Mammary epithelial cell (primary cell): ENCODE results near the gene ADGRF1.

ENCODE experiments used
- EZH2 ChIP-seq: IDR thresholded peaks from 2 replicates; pipeline ENCODE4 v1.6.1; 2012; ENCODE audit warnings: low read length, inconsistent platforms, borderline replicate concordance
- TF ChIP-seq, protein P1 (sequence below), 2 donors: IDR thresholded peaks in 1 of 2; conservative IDR thresholded peaks in 1 of 2; 2 replicates each; pipeline ENCODE4 v1.5.1; 2011 to 2012; ENCODE audit warnings: inconsistent platforms in 2 of 2, low read length in 2 of 2, mild to moderate bottlenecking in 2 of 2, control low read depth in 1 of 2, low read depth in 1 of 2; ENCODE audit not compliant: insufficient read depth in 1 of 2; ENCODE audit errors: extremely low read depth in 1 of 2

DNA sequence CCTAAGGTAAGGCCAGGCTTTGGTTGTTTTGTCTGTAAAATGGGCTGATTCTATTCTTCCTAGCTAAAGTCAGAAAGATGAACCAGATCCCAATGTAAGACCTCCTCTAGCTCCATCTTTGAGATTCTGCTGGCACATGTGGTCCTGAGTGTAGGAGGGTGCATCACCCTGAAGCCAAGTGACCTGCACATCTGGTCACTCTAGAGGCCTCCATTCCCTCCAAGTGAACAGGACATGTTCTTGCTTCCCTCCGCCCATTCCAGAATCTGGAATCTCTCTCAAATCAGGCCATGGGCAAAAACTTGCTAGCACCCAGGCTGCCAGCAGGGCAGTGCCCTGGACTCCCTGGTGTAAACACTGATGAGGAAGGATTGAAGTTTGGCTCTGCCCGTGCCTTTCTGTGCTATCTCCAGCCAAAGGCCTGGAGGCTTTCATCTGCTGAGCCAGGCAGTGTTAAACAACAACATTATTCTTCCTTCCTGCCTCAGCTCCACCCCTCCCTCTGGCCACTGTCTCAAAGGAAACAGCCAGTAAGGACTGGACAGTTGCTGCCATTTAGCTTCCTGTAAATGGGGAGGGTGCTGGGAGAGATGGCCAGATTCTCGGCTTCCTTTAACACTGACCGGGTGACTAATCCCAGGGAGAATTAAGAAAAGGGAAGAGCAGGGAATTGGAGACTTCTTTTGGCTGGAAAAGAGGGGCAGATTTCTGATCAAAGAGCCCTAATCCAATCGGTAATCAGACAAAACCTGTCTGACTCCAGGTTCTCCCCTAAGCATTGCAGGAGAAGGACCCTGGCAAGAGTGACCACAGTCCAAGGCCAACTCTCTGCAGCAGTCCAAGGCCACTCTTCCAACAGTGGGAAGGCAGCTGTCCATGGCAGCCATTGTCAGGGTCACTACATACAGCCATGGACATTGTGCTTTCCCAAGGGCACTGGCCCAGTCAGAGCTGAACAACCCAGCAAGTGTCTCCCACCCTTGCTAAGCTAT lies 19.5 kb upstream of the ADGRF1 start:
- no peak for TF ChIP-seq EZH2
- TF ChIP-seq, protein P1, sequence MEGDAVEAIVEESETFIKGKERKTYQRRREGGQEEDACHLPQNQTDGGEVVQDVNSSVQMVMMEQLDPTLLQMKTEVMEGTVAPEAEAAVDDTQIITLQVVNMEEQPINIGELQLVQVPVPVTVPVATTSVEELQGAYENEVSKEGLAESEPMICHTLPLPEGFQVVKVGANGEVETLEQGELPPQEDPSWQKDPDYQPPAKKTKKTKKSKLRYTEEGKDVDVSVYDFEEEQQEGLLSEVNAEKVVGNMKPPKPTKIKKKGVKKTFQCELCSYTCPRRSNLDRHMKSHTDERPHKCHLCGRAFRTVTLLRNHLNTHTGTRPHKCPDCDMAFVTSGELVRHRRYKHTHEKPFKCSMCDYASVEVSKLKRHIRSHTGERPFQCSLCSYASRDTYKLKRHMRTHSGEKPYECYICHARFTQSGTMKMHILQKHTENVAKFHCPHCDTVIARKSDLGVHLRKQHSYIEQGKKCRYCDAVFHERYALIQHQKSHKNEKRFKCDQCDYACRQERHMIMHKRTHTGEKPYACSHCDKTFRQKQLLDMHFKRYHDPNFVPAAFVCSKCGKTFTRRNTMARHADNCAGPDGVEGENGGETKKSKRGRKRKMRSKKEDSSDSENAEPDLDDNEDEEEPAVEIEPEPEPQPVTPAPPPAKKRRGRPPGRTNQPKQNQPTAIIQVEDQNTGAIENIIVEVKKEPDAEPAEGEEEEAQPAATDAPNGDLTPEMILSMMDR (conservative IDR thresholded peaks at IDR 0.05 in 1 of 2, IDR thresholded peaks at IDR 0.05 in 1 of 2; ENCODE audit: extremely low read depth in 1 of 2, insufficient read depth in 1 of 2, low read depth in 1 of 2, low read length in 2 of 2): no peak
